Measurements from ENCODE around the gene LRRC30.
"Not testable (repeated sequence)": the region's sequence is repeated elsewhere in the genome, so short reads cannot be mapped to it uniquely, and the experiment has no call there.

Gene LRRC30

DNA sequence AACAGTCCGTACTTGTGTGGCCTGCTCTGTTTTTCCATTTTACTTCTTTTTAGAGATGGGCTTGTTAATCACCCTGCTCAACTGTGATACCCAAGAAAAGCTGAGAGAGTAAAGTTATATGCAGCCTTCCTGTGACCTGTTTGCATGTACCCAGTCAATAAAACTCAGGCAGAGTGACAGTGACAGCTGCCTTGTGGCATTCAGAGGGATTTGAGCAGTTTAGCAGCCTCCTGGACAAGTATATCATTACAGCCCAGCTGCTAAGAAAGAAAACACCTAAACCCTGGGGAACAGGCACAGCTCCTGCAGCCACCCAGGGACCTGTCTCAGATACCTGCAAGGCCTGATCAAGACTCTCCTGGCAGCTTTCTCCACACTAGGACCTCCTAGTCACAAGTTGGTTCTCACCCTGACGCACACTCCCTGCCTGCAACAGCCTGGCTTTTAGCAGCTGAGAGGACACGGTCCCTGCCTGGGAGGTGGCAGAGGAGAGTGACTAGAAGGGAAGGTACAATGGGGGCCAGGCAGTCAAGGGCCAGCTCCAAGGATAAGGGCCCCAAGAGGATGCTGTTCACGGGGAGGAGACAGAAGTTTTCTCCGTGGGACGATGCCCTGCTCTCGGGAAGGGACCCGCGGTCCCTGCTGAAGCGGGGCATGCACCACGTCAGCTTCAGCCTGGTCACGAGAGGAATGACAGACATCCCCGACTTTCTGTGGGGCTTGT lies at the start of gene LRRC30:
Gene LRRC30, plus strand, starts transcription at position 464 of the 724 bp plus-strand sequence. Its CDS starts 50 bp downstream, at position 514.
- DNase-seq (ENCODE audit: low read depth, low spot score) = no peak

GRCh38 chr18:7185701-7186100 lies 45.2 kb upstream of the LRRC30 start:
- no peak for DNase-seq (ENCODE audit: low read depth, low spot score)
- no peak overlapping the region for H3K27ac ChIP-seq (ENCODE audit: low read length)
- H3K4me3 ChIP-seq (ENCODE audit: low read length) = no peak overlapping the region
- no CpG with 5 or more reads among the region's 3 CpGs for WGBS (ENCODE audit: insufficient coverage, insufficient read length)
- H3K4me1 ChIP-seq (ENCODE audit: control insufficient read depth, insufficient read depth, low read length) = no peaks in the 10 kb centered on the region
- H3K36me3 ChIP-seq (ENCODE audit: control insufficient read depth, insufficient read depth, low read length) = no peaks in the 10 kb centered on the region
- H3K9me3 ChIP-seq (ENCODE audit: control insufficient read depth, insufficient read depth, low read length) = no peaks in the 10 kb centered on the region
- no peaks in the 10 kb centered on the region for H3K27me3 ChIP-seq (ENCODE audit: control insufficient read depth, insufficient read depth, low read length)

More for the DNA sequence above, at the start of gene LRRC30:
- Histone ChIP-seq H3K27ac (ENCODE audit: low read length) (no peak within 1 kb of the TSS), H3K36me3 (ENCODE audit: control insufficient read depth, insufficient read depth, low read length) (no peaks in the 10 kb centered on the region), H3K4me1 (ENCODE audit: control insufficient read depth, insufficient read depth, low read length) (no peaks in the 10 kb centered on the region), H3K4me3 (ENCODE audit: low read length) (no peak within 1 kb of the TSS), H3K27me3 (ENCODE audit: control insufficient read depth, insufficient read depth, low read length) (no peaks in the 10 kb centered on the region), H3K9me3 (ENCODE audit: control insufficient read depth, insufficient read depth, low read length) (no peaks in the 10 kb centered on the region)
- WGBS (ENCODE audit: insufficient coverage, insufficient read length) = no CpG with 5 or more reads among the region's 13 CpGs

DNA sequence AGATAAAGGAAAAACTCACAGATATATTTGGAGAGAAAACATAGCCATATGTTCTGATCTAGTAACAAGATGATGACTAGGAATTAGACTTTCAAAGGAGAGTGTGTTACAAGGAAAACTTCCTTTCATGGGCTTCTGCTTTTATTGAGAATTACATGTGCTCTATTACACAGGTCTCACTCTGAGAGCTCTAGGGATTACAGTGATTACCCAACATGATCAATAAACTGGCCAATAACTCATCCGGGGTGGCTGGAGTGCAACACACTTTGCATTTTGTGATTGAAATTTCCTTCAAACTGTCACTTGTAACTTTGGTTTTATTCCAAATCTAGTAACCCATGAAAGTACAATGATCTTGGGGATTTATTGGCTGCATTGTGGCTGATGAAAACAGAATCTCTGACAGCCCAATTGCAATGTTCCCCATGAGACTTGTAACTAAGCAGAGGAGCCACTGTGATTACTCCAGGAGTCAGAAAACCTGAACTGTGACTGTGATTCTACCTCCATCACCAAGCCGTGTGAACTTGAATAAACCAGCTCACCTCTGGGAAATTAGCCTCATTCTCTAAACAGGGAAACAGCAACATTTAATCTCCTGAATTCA lies 40.2 kb upstream of the LRRC30 start:
- Histone ChIP-seq H3K4me1 (ENCODE audit: control insufficient read depth, insufficient read depth, low read length) (no peaks in the 10 kb centered on the region), H3K36me3 (ENCODE audit: control insufficient read depth, insufficient read depth, low read length) (no peaks in the 10 kb centered on the region), H3K27ac (ENCODE audit: low read length) (no peak overlapping the region), H3K4me3 (ENCODE audit: low read length) (no peak overlapping the region), H3K9me3 (ENCODE audit: control insufficient read depth, insufficient read depth, low read length) (no peaks in the 10 kb centered on the region), H3K27me3 (ENCODE audit: control insufficient read depth, insufficient read depth, low read length) (no peaks in the 10 kb centered on the region)
- DNase-seq (ENCODE audit: low read depth, low spot score) = no peak
- no CpG with 5 or more reads among the region's 2 CpGs for WGBS (ENCODE audit: insufficient coverage, insufficient read length)

GRCh38 chr18:7191736-7192135 lies 39.2 kb upstream of the LRRC30 start:
- no peaks in the 10 kb centered on the region for H3K36me3 ChIP-seq (ENCODE audit: control insufficient read depth, insufficient read depth, low read length)
- H3K27me3 ChIP-seq (ENCODE audit: control insufficient read depth, insufficient read depth, low read length) = no peaks in the 10 kb centered on the region
- H3K9me3 ChIP-seq (ENCODE audit: control insufficient read depth, insufficient read depth, low read length) = no peaks in the 10 kb centered on the region
- no peak for DNase-seq (ENCODE audit: low read depth, low spot score)
- H3K4me1 ChIP-seq (ENCODE audit: control insufficient read depth, insufficient read depth, low read length) = no peaks in the 10 kb centered on the region
- WGBS (ENCODE audit: insufficient coverage, insufficient read length) = no CpG with 5 or more reads among the region's 2 CpGs
- H3K4me3 ChIP-seq (ENCODE audit: low read length) = no peak overlapping the region
- no peak overlapping the region for H3K27ac ChIP-seq (ENCODE audit: low read length)

GRCh38 chr18:7195266-7195665 lies 35.6 kb upstream of the LRRC30 start:
- H3K36me3 ChIP-seq (ENCODE audit: control insufficient read depth, insufficient read depth, low read length) = no peaks in the 10 kb centered on the region
- DNase-seq (ENCODE audit: low read depth, low spot score) = no peak
- no peaks in the 10 kb centered on the region for H3K27me3 ChIP-seq (ENCODE audit: control insufficient read depth, insufficient read depth, low read length)
- H3K9me3 ChIP-seq (ENCODE audit: control insufficient read depth, insufficient read depth, low read length) = no peaks in the 10 kb centered on the region
- H3K27ac ChIP-seq (ENCODE audit: low read length) = no peak overlapping the region
- WGBS (ENCODE audit: insufficient coverage, insufficient read length) = no CpG with 5 or more reads among the region's 5 CpGs
- no peak overlapping the region for H3K4me3 ChIP-seq (ENCODE audit: low read length)
- H3K4me1 ChIP-seq (ENCODE audit: control insufficient read depth, insufficient read depth, low read length) = no peaks in the 10 kb centered on the region

DNA sequence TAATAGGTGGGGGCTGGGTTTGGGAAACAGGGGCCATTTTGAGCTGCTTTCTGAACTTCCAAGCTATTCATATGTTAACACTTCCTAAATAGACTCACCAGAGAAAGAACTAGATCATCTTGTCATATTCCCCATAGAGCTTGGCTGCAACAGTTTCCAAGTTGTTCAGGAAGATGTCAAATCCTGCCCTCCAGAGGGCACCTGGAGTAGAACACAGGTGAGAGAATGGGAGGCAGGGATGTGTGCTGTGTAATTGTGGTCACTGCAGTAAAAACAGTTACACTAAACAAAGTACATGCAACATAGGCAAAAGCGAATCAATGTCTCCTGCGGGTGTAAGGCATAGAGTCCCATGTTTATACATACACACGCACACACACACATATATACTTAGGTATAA lies 34.5 kb upstream of the LRRC30 start:
- no CpG with 5 or more reads among the region's 3 CpGs for WGBS (ENCODE audit: insufficient coverage, insufficient read length)
- no peak for DNase-seq (ENCODE audit: low read depth, low spot score)
- H3K36me3 ChIP-seq (ENCODE audit: control insufficient read depth, insufficient read depth, low read length) = no peaks in the 10 kb centered on the region

DNA sequence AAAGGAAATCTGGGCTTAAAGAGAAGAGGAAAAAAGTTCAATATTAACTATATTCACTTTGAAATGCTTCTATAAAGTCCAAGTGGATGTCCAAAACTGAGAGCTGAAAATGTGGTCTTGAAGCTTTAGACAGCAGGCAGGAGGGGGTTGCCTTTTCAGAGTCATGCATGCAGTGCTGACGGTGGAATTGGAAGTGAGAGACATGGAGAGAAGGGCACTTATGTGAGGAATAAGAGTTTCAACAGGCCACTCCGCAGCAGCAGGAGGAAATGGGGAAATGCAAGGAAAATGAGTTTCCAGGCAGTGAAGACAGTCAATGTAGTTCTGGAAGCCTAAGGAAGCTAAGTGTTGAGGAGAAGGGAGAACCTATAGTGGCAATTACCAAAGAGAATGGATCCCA lies 33.0 kb upstream of the LRRC30 start:
- Histone ChIP-seq H3K9me3 (ENCODE audit: control insufficient read depth, insufficient read depth, low read length) (no peaks in the 10 kb centered on the region), H3K36me3 (ENCODE audit: control insufficient read depth, insufficient read depth, low read length) (no peaks in the 10 kb centered on the region), H3K4me1 (ENCODE audit: control insufficient read depth, insufficient read depth, low read length) (no peaks in the 10 kb centered on the region), H3K27me3 (ENCODE audit: control insufficient read depth, insufficient read depth, low read length) (no peaks in the 10 kb centered on the region), H3K4me3 (ENCODE audit: low read length) (no peak overlapping the region), H3K27ac (ENCODE audit: low read length) (no peak overlapping the region)
- no peak for DNase-seq (ENCODE audit: low read depth, low spot score)
- no CpG with 5 or more reads among the region's 2 CpGs for WGBS (ENCODE audit: insufficient coverage, insufficient read length)

More for the DNA sequence above, 34.5 kb upstream of the LRRC30 start:
- Histone ChIP-seq H3K4me3 (ENCODE audit: low read length) (no peak overlapping the region), H3K27ac (ENCODE audit: low read length) (no peak overlapping the region), H3K27me3 (ENCODE audit: control insufficient read depth, insufficient read depth, low read length) (no peaks in the 10 kb centered on the region), H3K4me1 (ENCODE audit: control insufficient read depth, insufficient read depth, low read length) (no peaks in the 10 kb centered on the region), H3K9me3 (ENCODE audit: control insufficient read depth, insufficient read depth, low read length) (no peaks in the 10 kb centered on the region)

DNA sequence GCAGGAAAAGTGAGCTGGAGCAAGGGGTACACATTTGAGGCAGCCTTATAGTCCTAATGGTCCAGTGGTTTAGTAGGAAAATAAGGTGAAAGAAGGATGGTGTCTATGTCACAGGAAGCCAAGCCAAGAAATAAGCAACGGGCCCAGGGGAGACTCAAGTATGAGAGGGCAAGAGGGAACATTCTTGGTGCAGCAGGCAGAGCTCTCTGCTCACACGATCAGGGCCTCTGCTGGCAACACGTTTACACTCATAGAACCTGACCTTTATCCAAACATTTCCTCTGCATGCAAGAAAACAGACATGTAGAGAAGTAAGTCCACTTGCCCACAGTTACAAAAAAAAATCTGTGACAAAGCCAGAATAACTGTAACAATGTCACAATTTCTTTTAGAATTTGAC lies 32.6 kb upstream of the LRRC30 start:
- Histone ChIP-seq H3K9me3 (ENCODE audit: control insufficient read depth, insufficient read depth, low read length) (no peaks in the 10 kb centered on the region), H3K27me3 (ENCODE audit: control insufficient read depth, insufficient read depth, low read length) (no peaks in the 10 kb centered on the region), H3K4me1 (ENCODE audit: control insufficient read depth, insufficient read depth, low read length) (no peaks in the 10 kb centered on the region), H3K27ac (ENCODE audit: low read length) (no peak overlapping the region), H3K4me3 (ENCODE audit: low read length) (no peak overlapping the region), H3K36me3 (ENCODE audit: control insufficient read depth, insufficient read depth, low read length) (no peaks in the 10 kb centered on the region)
- WGBS (ENCODE audit: insufficient coverage, insufficient read length) = no CpG with 5 or more reads among the region's 3 CpGs
- no peak for DNase-seq (ENCODE audit: low read depth, low spot score)

GRCh38 chr18:7201096-7201495 lies 29.8 kb upstream of the LRRC30 start:
- H3K27me3 ChIP-seq (ENCODE audit: control insufficient read depth, insufficient read depth, low read length) = no peaks in the 10 kb centered on the region
- no CpG with 5 or more reads among the region's 4 CpGs for WGBS (ENCODE audit: insufficient coverage, insufficient read length)
- no peaks in the 10 kb centered on the region for H3K4me1 ChIP-seq (ENCODE audit: control insufficient read depth, insufficient read depth, low read length)
- H3K27ac ChIP-seq (ENCODE audit: low read length) = no peak overlapping the region
- no peak overlapping the region for H3K4me3 ChIP-seq (ENCODE audit: low read length)
- H3K9me3 ChIP-seq (ENCODE audit: control insufficient read depth, insufficient read depth, low read length) = no peaks in the 10 kb centered on the region
- DNase-seq (ENCODE audit: low read depth, low spot score) = no peak
- H3K36me3 ChIP-seq (ENCODE audit: control insufficient read depth, insufficient read depth, low read length) = no peaks in the 10 kb centered on the region

GRCh38 chr18:7202169-7202568 lies 28.7 kb upstream of the LRRC30 start:
- no CpG with 5 or more reads among the region's 9 CpGs for WGBS (ENCODE audit: insufficient coverage, insufficient read length)
- Histone ChIP-seq H3K4me1 (ENCODE audit: control insufficient read depth, insufficient read depth, low read length) (no peaks in the 10 kb centered on the region), H3K9me3 (ENCODE audit: control insufficient read depth, insufficient read depth, low read length) (no peaks in the 10 kb centered on the region), H3K4me3 (ENCODE audit: low read length) (no peak overlapping the region), H3K36me3 (ENCODE audit: control insufficient read depth, insufficient read depth, low read length) (no peaks in the 10 kb centered on the region), H3K27ac (ENCODE audit: low read length) (no peak overlapping the region), H3K27me3 (ENCODE audit: control insufficient read depth, insufficient read depth, low read length) (no peaks in the 10 kb centered on the region)
- no peak for DNase-seq (ENCODE audit: low read depth, low spot score)

GRCh38 chr18:7203601-7204000 lies 27.3 kb upstream of the LRRC30 start:
- H3K4me1 ChIP-seq (ENCODE audit: control insufficient read depth, insufficient read depth, low read length); DNase-seq (ENCODE audit: low read depth, low spot score); H3K27me3 ChIP-seq (ENCODE audit: control insufficient read depth, insufficient read depth, low read length); H3K36me3 ChIP-seq (ENCODE audit: control insufficient read depth, insufficient read depth, low read length); H3K9me3 ChIP-seq (ENCODE audit: control insufficient read depth, insufficient read depth, low read length); H3K27ac ChIP-seq (ENCODE audit: low read length); H3K4me3 ChIP-seq (ENCODE audit: low read length): not testable (repeated sequence)
- WGBS (ENCODE audit: insufficient coverage, insufficient read length) = no CpG with 5 or more reads among the region's 29 CpGs
